Aorta (tissue), 5 donors: Measurements from ENCODE around the gene EMB. TPM values are rescaled to one million over a fixed set of nuclear protein-coding genes. Genes with fewer than 3 reads are reported as not detected.
"Not testable (repeated sequence)": the region's sequence is repeated elsewhere in the genome, so short reads cannot be mapped to it uniquely, and the experiment has no call there.

Source experiments
- ATAC-seq: fragments of 200-7000 bp; cut with Tn5 transposase; one replicate; pipeline ENCODE4 v1.9.1; 2022; ENCODE audit warnings: moderate library complexity; ENCODE audit not compliant: low FRiP score
- DNase-seq, 2 donors: peaks; one replicate each; pipeline ENCODE4 v3.0.0-alpha.2; 2020
- H3K27ac ChIP-seq, 2 donors: one replicate each; pipeline ENCODE4 v1.5.1; 2013; ENCODE audit warnings: low read length in 2 of 2, mild to moderate bottlenecking in 2 of 2, moderate library complexity in 2 of 2, control low read depth in 1 of 2, inconsistent platforms in 1 of 2, low read depth in 1 of 2
- H3K27me3 ChIP-seq, 2 donors: one replicate each; pipeline ENCODE4 v1.6.1; 2013; ENCODE audit warnings: control low read depth in 1 of 2, low read length in 1 of 2, mild to moderate bottlenecking in 1 of 2, moderate library complexity in 1 of 2; ENCODE audit not compliant: insufficient read depth in 2 of 2, control insufficient read depth in 1 of 2
- H3K36me3 ChIP-seq, 2 donors: one replicate each; pipeline ENCODE4 v1.6.1; 2013; ENCODE audit warnings: control low read depth in 1 of 2, low read length in 1 of 2, mild to moderate bottlenecking in 1 of 2; ENCODE audit not compliant: insufficient read depth in 2 of 2, control insufficient read depth in 1 of 2
- H3K4me1 ChIP-seq, 2 donors: one replicate each; pipeline ENCODE4 v1.6.1; 2013; ENCODE audit warnings: low read length in 2 of 2, control low read depth in 1 of 2, mild to moderate bottlenecking in 1 of 2, moderate library complexity in 1 of 2; ENCODE audit not compliant: insufficient read depth in 2 of 2, control insufficient read depth in 1 of 2
- H3K4me3 ChIP-seq, 2 donors: one replicate each; pipeline ENCODE4 v1.5.1; 2013; ENCODE audit warnings: low read length in 2 of 2, control low read depth in 1 of 2, mild to moderate bottlenecking in 1 of 2
- H3K9me3 ChIP-seq: one replicate; pipeline ENCODE4 v1.6.1; 2013; ENCODE audit warnings: mild to moderate bottlenecking, low read length; ENCODE audit not compliant: control insufficient read depth
- whole genome bisulfite sequencing, 2 donors: extraction: QIAGEN DNeasy Blood & Tissue Kit; methylation state at CpG; one replicate each; pipeline ENCODE4 v1.1.7; 2013; 5-methylcytosine and 5-hydroxymethylcytosine counted together
- intact Hi-C, 2 donors: fragments of 100-400 bp; cut with DNase I; formaldehyde crosslinking; loops; one replicate each; pipeline versions ENCODE4 v1.14.2 to v1.15.0; 2022
- polyA plus RNA-seq, 2 donors: library from polyadenylated mRNA; stranded (reverse); fragments of 200-250 nt; gene quantifications; one replicate each; pipeline ENCODE4 v1.2.3, GENCODE V29; 2013
- total RNA-seq, 2 donors: library from RNA; stranded (reverse); fragmentation: NEBNext Ultra II Directional; extraction: Animal tissue kit (Norgen Biotek cat#: 25700); gene quantifications; one replicate each; pipeline ENCODE4 v1.2.1, GENCODE V29; 2021
- donor health status: healthy with polysubstance abuse.
- donor health status: Bipolar disorder and iron deficiency.
- donor health status: DM: no; HTN: no; CAD: no.
- donor health status: DM: no; HTN: no; CAD: no.
- donor health status: DM: yes; HTN: yes; CAD: no.

The EMB gene
- total and polyA plus RNA-seq, 4 donors: 2.5 to 40.2 (median 18.6) TPM

- H3K27ac ChIP-seq, H3K4me3 ChIP-seq, H3K36me3 ChIP-seq, DNase-seq, H3K9me3 ChIP-seq, intact Hi-C loops, H3K27me3 ChIP-seq, ATAC-seq, H3K4me1 ChIP-seq: not testable (repeated sequence)
Observed at GRCh38 chr5:50410932-50411331, 30.2 kb downstream of the EMB start.

GRCh38 chr5:50406877-50407276 lies 34.2 kb downstream of the EMB start:
- intact Hi-C loops: no loop called here
- no peak for DNase-seq
- no peak for ATAC-seq
- Histone ChIP-seq H3K27ac (no peak overlapping the region), H3K36me3 (no peaks in the 10 kb centered on the region), H3K9me3 (no peaks in the 10 kb centered on the region), H3K4me1 (no peaks in the 10 kb centered on the region), H3K4me3 (no peak overlapping the region), H3K27me3 (no peaks in the 10 kb centered on the region)
- WGBS, 2 donors: 68 to 75% methylated on average over 1 of the region's 1 CpG

GRCh38 chr5:50401336-50401735 lies 39.8 kb downstream of the EMB start:
- intact Hi-C loops: no loop called here
- 19 to 22% methylated on average over 3 of the region's 3 CpGs for WGBS, 2 donors
- DNase-seq: no peak
- Histone ChIP-seq H3K9me3 (no peaks in the 10 kb centered on the region), H3K36me3 (no peaks in the 10 kb centered on the region), H3K4me1 (no peaks in the 10 kb centered on the region), H3K27me3 (no peaks in the 10 kb centered on the region), H3K27ac (no peak overlapping the region), H3K4me3 (no peak overlapping the region)
- peak; percentile 54 for ATAC-seq

- DNase-seq, H3K36me3 ChIP-seq, H3K9me3 ChIP-seq, H3K4me1 ChIP-seq, intact Hi-C loops, H3K27me3 ChIP-seq, H3K4me3 ChIP-seq, H3K27ac ChIP-seq: not testable (repeated sequence)
- ATAC-seq: peak; percentile 52
- 33 to 37% methylated on average over 2 of the region's 2 CpGs for WGBS, 2 donors
Observed at GRCh38 chr5:50393925-50394609, 47.0 kb downstream of the EMB start.

GRCh38 chr5:50392289-50392688 lies 48.8 kb downstream of the EMB start:
- H3K27me3 ChIP-seq, intact Hi-C loops, H3K27ac ChIP-seq, ATAC-seq, H3K9me3 ChIP-seq, H3K36me3 ChIP-seq, H3K4me3 ChIP-seq, DNase-seq, H3K4me1 ChIP-seq: not testable (repeated sequence)
- 66 to 81% methylated on average over 3 of the region's 3 CpGs for WGBS, 2 donors

GRCh38 chr5:50384381-50384780 lies 56.7 kb downstream of the EMB start:
- H3K36me3 ChIP-seq, H3K4me3 ChIP-seq, DNase-seq, ATAC-seq, H3K4me1 ChIP-seq, H3K9me3 ChIP-seq, H3K27ac ChIP-seq, intact Hi-C loops, H3K27me3 ChIP-seq: not testable (repeated sequence)
- WGBS, 2 donors: 52% methylated on average over 2 of the region's 2 CpGs

GRCh38 chr5:50376696-50377095 lies 64.4 kb downstream of the EMB start:
- H3K4me1 ChIP-seq, H3K9me3 ChIP-seq, intact Hi-C loops, DNase-seq, ATAC-seq, H3K4me3 ChIP-seq, H3K36me3 ChIP-seq, H3K27ac ChIP-seq, H3K27me3 ChIP-seq: not testable (repeated sequence)
- 87 to 90% methylated on average over 11 of the region's 11 CpGs for WGBS, 2 donors

- H3K4me3 ChIP-seq, H3K27ac ChIP-seq, ATAC-seq, intact Hi-C loops, DNase-seq, H3K36me3 ChIP-seq, H3K27me3 ChIP-seq, H3K9me3 ChIP-seq, H3K4me1 ChIP-seq: not testable (repeated sequence)
- WGBS, 2 donors: 77 to 84% methylated on average over 15 to 16 of the region's 16 CpGs
Observed at GRCh38 chr5:50369287-50370033, 71.6 kb downstream of the EMB start.
